K562 (cell line): ENCODE data around the gene DZIP1. TPM values are rescaled to one million over a fixed set of nuclear protein-coding genes. Genes with fewer than 3 reads are reported as not detected.

Experiments used
- ATAC-seq: fragments of 200-7000 bp; cut with Tn5 transposase; 3 replicates; pipeline ENCODE4 v1.9.1; 2020; ENCODE audit warnings: moderate library complexity
- BruUV-seq: library from RNA; stranded (reverse); fragments of 400-500 nt; replicated peaks from 2 replicates; lab custom pipeline; 2021; lab: Mats Ljungman, UMichigan
- CTCF ChIA-PET: fragments of 300-600 bp; formaldehyde crosslinking; extraction: SDS; loops from one replicate; lab custom pipeline; 2021; ENCODE audit warnings: low intra/inter-chr PET ratio; lab: Yijun Ruan, JAX
- POLR2A ChIA-PET: fragments of 300-600, 350-650 bp; sonication (Branson Sonifier 250); formaldehyde crosslinking; extraction: SDS; loops from one replicate; lab custom pipeline; 2021; ENCODE audit warnings: antibody characterized with exemption, inconsistent platforms; lab: Yijun Ruan, JAX
- DNase-seq, 4 experiments: peaks; one replicate each; pipeline versions ENCODE4 v3.0.0 to v3.0.0-alpha.2; 2011 to 2018; ENCODE audit warnings: low spot score in 3 of 4, mixed read lengths in 3 of 4; ENCODE audit errors: extremely low read depth in 1 of 4
- FAIRE-seq: peaks from 2 replicates; lab custom pipeline; 2011; peaks lifted over from hg19 to GRCh38; lab: Jason Lieb, UNC
- H2AFZ ChIP-seq: 2 replicates; pipeline ENCODE4 v1.6.0; 2011; ENCODE audit warnings: low read depth, low read length, control low read depth, inconsistent platforms
- H3K27ac ChIP-seq: fragments of 200-600 bp; 3 replicates; pipeline ENCODE4 v1.8.0; 2011; ENCODE audit warnings: low read depth, mild to moderate bottlenecking, control low read depth, inconsistent platforms, low read length, moderate library complexity, mixed read lengths; ENCODE audit errors: extremely low read depth
- H3K27me3 ChIP-seq, 2 experiments: fragments of 300-600 bp in 1 of 2; 2 replicates in 1 of 2; 3 replicates in 1 of 2; pipeline versions ENCODE4 v1.6.0 to v1.8.0; 2011; ENCODE audit warnings: inconsistent platforms in 2 of 2, low read length in 2 of 2, mild to moderate bottlenecking in 1 of 2, mixed read lengths in 1 of 2, moderate library complexity in 1 of 2; ENCODE audit not compliant: control insufficient read depth in 2 of 2, insufficient read depth in 2 of 2
- H3K36me3 ChIP-seq: fragments of 300-600 bp; 3 replicates; pipeline ENCODE4 v1.8.0; 2011; ENCODE audit warnings: mild to moderate bottlenecking, low read length, inconsistent platforms; ENCODE audit not compliant: control insufficient read depth, insufficient read depth
- H3K4me1 ChIP-seq, 2 experiments: fragments of 200-600 bp in 1 of 2; replicated peaks in 1 of 2; 2 replicates in 1 of 2; 3 replicates in 1 of 2; pipeline versions ENCODE4 v1.5.1 to v1.8.0; 2011; ENCODE audit warnings: inconsistent platforms in 2 of 2, low read length in 2 of 2, mild to moderate bottlenecking in 1 of 2, mixed read lengths in 1 of 2, moderate library complexity in 1 of 2; ENCODE audit not compliant: control insufficient read depth in 2 of 2, insufficient read depth in 2 of 2
- H3K4me2 ChIP-seq: 2 replicates; pipeline ENCODE4 v1.6.1; 2011; ENCODE audit warnings: low read length, control low read depth, inconsistent platforms, mixed read lengths; ENCODE audit not compliant: insufficient read depth
- H3K4me3 ChIP-seq: fragments of 200-600 bp; sonication (generic), shearing (Covaris generic); 2 replicates; pipeline ENCODE4 v1.5.1; 2016; ENCODE audit warnings: control low read depth, inconsistent platforms
- H3K79me2 ChIP-seq: fragments of 200-600 bp; 3 replicates; pipeline ENCODE4 v1.8.0; 2011; ENCODE audit warnings: low read length, inconsistent platforms; ENCODE audit not compliant: control insufficient read depth, insufficient read depth
- H3K9ac ChIP-seq, 2 experiments: 2 replicates each; pipeline versions ENCODE4 v1.6.0 to v1.6.1; 2011; ENCODE audit warnings: low read depth in 2 of 2, low read length in 2 of 2, control low read depth in 1 of 2, inconsistent platforms in 1 of 2, mild to moderate bottlenecking in 1 of 2, mixed read lengths in 1 of 2; ENCODE audit not compliant: insufficient read depth in 1 of 2
- H3K9me1 ChIP-seq: one replicate; pipeline ENCODE4 v1.6.0; 2011; ENCODE audit warnings: inconsistent platforms, mild to moderate bottlenecking, low read length, moderate library complexity; ENCODE audit not compliant: control insufficient read depth, insufficient read depth
- H3K9me3 ChIP-seq: replicated peaks from 2 replicates; pipeline ENCODE4 v1.5.1; 2011; ENCODE audit warnings: low read depth, low read length, inconsistent platforms; ENCODE audit not compliant: control insufficient read depth, insufficient read depth
- H4K20me1 ChIP-seq: replicated peaks from 2 replicates; pipeline ENCODE4 v1.6.1; 2011; ENCODE audit warnings: low read length, inconsistent platforms, mixed read lengths; ENCODE audit not compliant: control insufficient read depth, insufficient read depth
- ETV1 ChIP-seq: fragments of 450-650 bp; conservative IDR thresholded peaks from 2 replicates; pipeline ENCODE4 v1.6.1; 2016; ENCODE audit warnings: missing genetic modification characterization, control low read depth, low read depth, missing compliant biosample characterization
- GABPA ChIP-seq: fragments of 200-800 bp; sonication (Bioruptor generic); conservative IDR thresholded peaks from 2 replicates; pipeline ENCODE4 v1.6.1; 2016; ENCODE audit warnings: low read depth, missing genetic modification characterization, missing compliant biosample characterization
- STAT5B ChIP-seq: fragments of 250-450 bp; sonication (Bioruptor Pico); IDR thresholded peaks from 2 replicates; pipeline ENCODE4 v1.8.0; 2021; ENCODE audit warnings: mild to moderate bottlenecking, inconsistent platforms
- ZNF282 ChIP-seq: sonication (generic); formaldehyde crosslinking; IDR thresholded peaks from 2 replicates; pipeline ENCODE4 v1.8.1; 2023; ENCODE audit warnings: missing genetic modification reagents
- ZNF316 ChIP-seq: fragments of 450-650 bp; IDR thresholded peaks from 2 replicates; pipeline ENCODE4 v1.6.1; 2016
- WGBS: fragments of 100-300 bp; shearing (Covaris generic); methylation state at CpG from one replicate; pipeline ENCODE4 v1.1.6; 2016; ENCODE audit warnings: low coverage, mixed read lengths; ENCODE audit not compliant: insufficient coverage; ENCODE audit errors: missing lambda C conversion rate; 5-methylcytosine and 5-hydroxymethylcytosine counted together
- in situ Hi-C: fragments of 300-500 bp; cut with MboI; formaldehyde crosslinking; loops from 4 replicates; pipeline ENCODE4 v1.15.0; 2018; ENCODE audit warnings: inconsistent platforms, mixed read lengths
- intact Hi-C: fragments of 100-400 bp; cut with micrococcal nuclease; formaldehyde crosslinking; loops from 2 replicates; pipeline ENCODE4 v1.14.2; 2022
- polyA plus RNA-seq, 8 experiments: library from polyadenylated mRNA; depleted of rRNA in 4 of 8; stranded (reverse) in 5 of 8; unstranded in 3 of 8; fragments of >200 nt; fragmentation: Nextera tagmentation in 2 of 8; fragmentation: Illumina TruSeq in 1 of 8; extraction: Ambion mirVana in 2 of 8; extraction: Trizol in 1 of 8; gene quantifications; 2 replicates each; pipeline versions ENCODE4 v1.2.1 to v1.2.3, GENCODE V29; 2011 to 2014; ENCODE audit warnings: inconsistent platforms in 1 of 8, missing spikeins in 1 of 8
- total RNA-seq, 7 experiments: library from RNA; depleted of rRNA in 6 of 7; stranded (reverse); fragments of >200 nt in 6 of 7; fragmentation: Illumina TruSeq in 2 of 7; extraction: Trizol in 2 of 7; gene quantifications; 2 replicates each; pipeline versions ENCODE4 v1.2.1 to v1.2.3, GENCODE V29; 2011 to 2021; ENCODE audit warnings: low replicate concordance in 1 of 7
- TF ChIP-seq, protein P1 (sequence below): fragments of 450-650 bp; IDR thresholded peaks from 2 replicates; pipeline ENCODE4 v1.6.1; 2017; ENCODE audit warnings: antibody characterized with exemption

Gene DZIP1
- total and polyA plus RNA-seq, 9 of the 15 experiments (the other 6 are each of a cell fraction or from before 2014, with no cell fraction given): 0.07 TPM; not detected in 8

DNA sequence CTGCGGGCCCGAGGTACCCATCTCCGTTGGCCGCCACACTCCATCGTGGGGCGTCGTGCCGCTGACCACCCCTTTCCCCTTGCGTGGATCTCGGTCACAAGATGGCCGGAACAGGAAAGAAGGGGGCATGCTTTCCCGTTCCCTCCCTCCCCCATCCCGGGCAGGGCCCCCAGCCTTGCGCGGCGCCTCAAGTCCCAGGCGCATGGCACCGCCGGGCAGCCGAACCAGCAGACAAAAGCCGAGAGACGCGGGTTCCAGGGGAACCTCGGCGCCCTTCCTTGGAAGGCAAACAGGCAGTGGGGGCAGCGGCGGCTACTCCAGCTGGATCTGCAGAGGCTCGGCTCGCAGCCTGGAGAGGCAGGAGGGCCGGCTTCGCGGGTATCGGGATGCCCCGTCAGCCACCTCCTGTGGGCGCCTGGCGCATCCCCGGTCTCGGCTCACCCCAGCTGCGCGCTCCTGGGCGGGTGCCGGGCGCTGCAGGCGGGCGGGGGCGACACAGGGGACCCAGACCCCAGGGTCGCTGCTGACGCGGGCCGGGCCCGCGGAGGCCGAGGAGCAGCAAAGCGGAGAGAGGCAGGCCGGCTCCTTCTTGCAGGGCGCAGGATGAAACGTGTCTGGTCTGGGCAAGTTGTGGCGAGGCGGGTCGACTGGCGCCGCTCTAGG is 439 bp downstream of the DZIP1 start:
- POLR2A ChIA-PET: no interaction called here
- Histone ChIP-seq H3K9me3 (no peaks in the 10 kb centered on the region), H3K4me2 (no peak overlapping the region), H3K36me3 (no peaks in the 10 kb centered on the region), H2AFZ (no peak overlapping the region), H3K4me3 (no peak overlapping the region), H3K4me1 (peaks cover 0 to 17% of the 10 kb centered on the region in 2 experiments; a peak in 2 of 5 replicates), H3K79me2 (no peaks in the 10 kb centered on the region), H3K9ac (no peak overlapping the region), H4K20me1 (no peaks in the 10 kb centered on the region), H3K27ac (no peak overlapping the region), H3K27me3 (peaks cover 13 to 20% of the 10 kb centered on the region in 2 experiments), H3K9me1 (no peaks in the 10 kb centered on the region)
- CTCF ChIA-PET: no interaction called here
- no TSS peak for BruUV-seq
- FAIRE-seq (no peak), DNase-seq (no peak), ATAC-seq (no peak; the same call in 2 of the 3 replicates)
- in situ Hi-C loops (no loop called here), intact Hi-C loops (no loop called here)
- no CpG with 5 or more reads among the region's 62 CpGs for WGBS
- TF ChIP-seq, protein P1, sequence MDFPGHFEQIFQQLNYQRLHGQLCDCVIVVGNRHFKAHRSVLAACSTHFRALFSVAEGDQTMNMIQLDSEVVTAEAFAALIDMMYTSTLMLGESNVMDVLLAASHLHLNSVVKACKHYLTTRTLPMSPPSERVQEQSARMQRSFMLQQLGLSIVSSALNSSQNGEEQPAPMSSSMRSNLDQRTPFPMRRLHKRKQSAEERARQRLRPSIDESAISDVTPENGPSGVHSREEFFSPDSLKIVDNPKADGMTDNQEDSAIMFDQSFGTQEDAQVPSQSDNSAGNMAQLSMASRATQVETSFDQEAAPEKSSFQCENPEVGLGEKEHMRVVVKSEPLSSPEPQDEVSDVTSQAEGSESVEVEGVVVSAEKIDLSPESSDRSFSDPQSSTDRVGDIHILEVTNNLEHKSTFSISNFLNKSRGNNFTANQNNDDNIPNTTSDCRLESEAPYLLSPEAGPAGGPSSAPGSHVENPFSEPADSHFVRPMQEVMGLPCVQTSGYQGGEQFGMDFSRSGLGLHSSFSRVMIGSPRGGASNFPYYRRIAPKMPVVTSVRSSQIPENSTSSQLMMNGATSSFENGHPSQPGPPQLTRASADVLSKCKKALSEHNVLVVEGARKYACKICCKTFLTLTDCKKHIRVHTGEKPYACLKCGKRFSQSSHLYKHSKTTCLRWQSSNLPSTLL: no peak
- TF ChIP-seq GABPA (no peak), STAT5B (CRISPR knock-in tag) (no peak), ETV1 (no peak), ZNF282 (CRISPR knock-in tag) (no peak), ZNF316 (no peak)
